H1 (cell line): ENCODE data around the gene GARNL3. TPM values are rescaled to one million over a fixed set of nuclear protein-coding genes. Genes with fewer than 3 reads are reported as not detected.
A peak's percentile ranks its signal among the peaks of the same experiment; 100 is the strongest.

ENCODE experiments used
- CTCF ChIA-PET: fragments of 300-600 bp; sonication (Branson Sonifier 250); formaldehyde crosslinking; loops from one replicate; lab custom pipeline; 2021; ENCODE audit not compliant: partially characterized antibody; lab: Charles Lee
- POLR2A ChIA-PET: fragments of 300-600 bp; sonication (Branson Sonifier 250); formaldehyde crosslinking; loops from one replicate; lab custom pipeline; 2021; ENCODE audit warnings: inconsistent platforms; ENCODE audit not compliant: partially characterized antibody; lab: Charles Lee
- DNase-seq, 2 experiments: peaks; one replicate each; pipeline versions ENCODE4 v3.0.0 to v3.0.0-alpha.2; 2010 to 2022; ENCODE audit warnings: low spot score in 2 of 2, low read depth in 1 of 2, mixed read lengths in 1 of 2
- FAIRE-seq: peaks from 2 replicates; lab custom pipeline; 2011; peaks lifted over from hg19 to GRCh38; lab: Jason Lieb, UNC
- H2AFZ ChIP-seq: 2 replicates; pipeline ENCODE4 v1.8.1; 2012; ENCODE audit warnings: low read length, inconsistent platforms
- H2AK5ac ChIP-seq: 2 replicates; pipeline ENCODE4 v1.6.1; 2013; ENCODE audit warnings: low read depth, low read length
- H2BK120ac ChIP-seq: replicated peaks from 2 replicates; pipeline ENCODE3; 2013; ENCODE audit warnings: low read depth, low read length, inconsistent platforms
- H2BK12ac ChIP-seq: 2 replicates; pipeline ENCODE4 v1.6.1; 2013; ENCODE audit warnings: low read depth, low read length
- H2BK15ac ChIP-seq: 2 replicates; pipeline ENCODE4 v1.6.1; 2013; ENCODE audit warnings: low read length
- H2BK20ac ChIP-seq: 2 replicates; pipeline ENCODE4 v1.6.1; 2013; ENCODE audit warnings: low read length
- H2BK5ac ChIP-seq: 2 replicates; pipeline ENCODE4 v1.6.1; 2013; ENCODE audit warnings: low read depth, low read length
- H3K14ac ChIP-seq: 2 replicates; pipeline ENCODE4 v1.6.1; 2013; ENCODE audit warnings: inconsistent platforms; ENCODE audit not compliant: insufficient read length
- H3K18ac ChIP-seq: 2 replicates; pipeline ENCODE4 v1.6.1; 2013; ENCODE audit warnings: low read length; ENCODE audit errors: extremely low read depth
- H3K23ac ChIP-seq: 2 replicates; pipeline ENCODE4 v1.6.1; 2013; ENCODE audit warnings: inconsistent platforms; ENCODE audit not compliant: insufficient read length
- H3K23me2 ChIP-seq: 2 replicates; pipeline ENCODE4 v1.6.1; 2013; ENCODE audit warnings: low read depth, low read length
- H3K27ac ChIP-seq: 2 replicates; pipeline ENCODE4 v1.6.1; 2011; ENCODE audit warnings: low read depth, low read length, inconsistent platforms
- H3K27me3 ChIP-seq, 4 experiments: replicated peaks in 1 of 4; 1 replicate in 1 of 4; 2 replicates in 3 of 4; pipeline versions ENCODE4 v1.6.1 to v1.8.1; 2011 to 2013; ENCODE audit warnings: low read length in 3 of 4, mild to moderate bottlenecking in 3 of 4, inconsistent platforms in 2 of 4, mixed read lengths in 2 of 4, moderate library complexity in 1 of 4; ENCODE audit not compliant: control insufficient read depth in 3 of 4, insufficient read depth in 3 of 4; ENCODE audit errors: extremely low read depth in 1 of 4
- H3K36me3 ChIP-seq, 4 experiments: 2 replicates each; pipeline versions ENCODE4 v1.6.1 to v1.8.1; 2011 to 2013; ENCODE audit warnings: mild to moderate bottlenecking in 4 of 4, low read length in 3 of 4, moderate library complexity in 2 of 4, control low read depth in 1 of 4, inconsistent platforms in 1 of 4; ENCODE audit not compliant: insufficient read depth in 4 of 4, control insufficient read depth in 2 of 4
- H3K4ac ChIP-seq: replicated peaks from 2 replicates; pipeline ENCODE3; 2013; ENCODE audit warnings: low read length, low read depth, mixed read lengths, inconsistent platforms; ENCODE audit not compliant: insufficient read length
- H3K4me1 ChIP-seq, 4 experiments: replicated peaks in 1 of 4; 1 replicate in 1 of 4; 2 replicates in 3 of 4; pipeline versions ENCODE4 v1.6.1 to v1.8.1; 2011 to 2013; ENCODE audit warnings: low read length in 3 of 4, inconsistent platforms in 2 of 4, mixed read lengths in 1 of 4; ENCODE audit not compliant: insufficient read depth in 4 of 4, control insufficient read depth in 3 of 4
- H3K4me2 ChIP-seq, 2 experiments: 2 replicates each; pipeline versions ENCODE4 v1.6.1 to v1.8.1; 2011 to 2013; ENCODE audit warnings: low read depth in 2 of 2, low read length in 2 of 2, control low read depth in 1 of 2, inconsistent platforms in 1 of 2, mild to moderate bottlenecking in 1 of 2; ENCODE audit not compliant: insufficient read depth in 1 of 2
- H3K4me3 ChIP-seq, 4 experiments: fragments of 200-600, 300-600 bp in 1 of 4; sonication (generic), shearing (Covaris generic), sonication (Bioruptor Twin) in 1 of 4; 2 replicates each; pipeline versions ENCODE4 v1.5.1 to v1.8.1; 2011 to 2016; ENCODE audit warnings: low read length in 4 of 4, low read depth in 3 of 4, control low read depth in 2 of 4, inconsistent platforms in 2 of 4, mild to moderate bottlenecking in 2 of 4, mixed read lengths in 1 of 4, moderate library complexity in 1 of 4; ENCODE audit not compliant: insufficient read depth in 2 of 4; ENCODE audit errors: extremely low read depth in 1 of 4
- H3K56ac ChIP-seq: replicated peaks from 2 replicates; pipeline ENCODE3; 2013; ENCODE audit warnings: low read depth, mild to moderate bottlenecking, mixed read lengths, low read length, inconsistent platforms; ENCODE audit not compliant: insufficient read length
- H3K79me1 ChIP-seq: 2 replicates; pipeline ENCODE4 v1.6.1; 2013; ENCODE audit warnings: low read depth, low read length, control low read depth
- H3K79me2 ChIP-seq, 2 experiments: 2 replicates each; pipeline versions ENCODE4 v1.6.1 to v1.8.1; 2012 to 2013; ENCODE audit warnings: low read length in 2 of 2, mild to moderate bottlenecking in 2 of 2, inconsistent platforms in 1 of 2; ENCODE audit not compliant: insufficient read depth in 2 of 2, control insufficient read depth in 1 of 2
- H3K9ac ChIP-seq, 4 experiments: replicated peaks in 1 of 4; 1 replicate in 1 of 4; 2 replicates in 3 of 4; pipeline versions ENCODE4 v1.6.1 to v1.8.1; 2011 to 2013; ENCODE audit warnings: low read depth in 3 of 4, low read length in 3 of 4, control low read depth in 2 of 4, mild to moderate bottlenecking in 2 of 4, moderate library complexity in 2 of 4, inconsistent platforms in 1 of 4; ENCODE audit errors: extremely low read depth in 1 of 4
- H3K9me3 ChIP-seq, 2 experiments: 2 replicates each; pipeline versions ENCODE4 v1.6.1 to v1.8.1; 2012 to 2013; ENCODE audit warnings: mild to moderate bottlenecking in 2 of 2, moderate library complexity in 2 of 2, control low read depth in 1 of 2, inconsistent platforms in 1 of 2, low read depth in 1 of 2, low read length in 1 of 2, mixed read lengths in 1 of 2; ENCODE audit not compliant: insufficient read depth in 2 of 2
- H4K20me1 ChIP-seq, 2 experiments: replicated peaks in 1 of 2; 2 replicates each; pipeline versions ENCODE3 to v1.8.1; 2011 to 2013; ENCODE audit warnings: inconsistent platforms in 2 of 2, low read length in 2 of 2, mild to moderate bottlenecking in 1 of 2; ENCODE audit not compliant: insufficient read depth in 2 of 2, control insufficient read depth in 1 of 2
- H4K5ac ChIP-seq: 2 replicates; pipeline ENCODE4 v1.6.1; 2013; ENCODE audit warnings: low read length, low read depth, mixed read lengths, inconsistent platforms; ENCODE audit not compliant: insufficient read length
- H4K8ac ChIP-seq: 2 replicates; pipeline ENCODE4 v1.8.0; 2013; ENCODE audit warnings: mild to moderate bottlenecking, moderate library complexity, low read length, inconsistent platforms; ENCODE audit not compliant: insufficient read depth; ENCODE audit errors: extremely low read depth
- H4K91ac ChIP-seq: replicated peaks from 2 replicates; pipeline ENCODE3; 2013; ENCODE audit warnings: low read length, mixed read lengths, inconsistent platforms; ENCODE audit not compliant: insufficient read length
- CREB1 ChIP-seq: IDR thresholded peaks from 2 replicates; pipeline ENCODE4 v1.6.1; 2012; ENCODE audit warnings: inconsistent platforms
- YY1 ChIP-seq: IDR thresholded peaks from 2 replicates; pipeline ENCODE4 v1.6.1; 2011; ENCODE audit warnings: low read depth, mild to moderate bottlenecking, low read length
- WGBS, 2 experiments: shearing (Covaris generic) in 1 of 2; methylation state at CpG; one replicate each; pipeline versions ENCODE4 v1.1.6 to v1.1.7; 2013 to 2015; ENCODE audit warnings: low lambda C conversion rate in 2 of 2, mixed read lengths in 2 of 2, inconsistent platforms in 1 of 2, low coverage in 1 of 2, missing lambda C conversion rate in 1 of 2; ENCODE audit not compliant: insufficient replicate concordance in 2 of 2, insufficient coverage in 1 of 2, insufficient read length in 1 of 2; ENCODE audit errors: extremely low coverage in 1 of 2, missing lambda C conversion rate in 1 of 2; 5-methylcytosine and 5-hydroxymethylcytosine counted together
- long read RNA-seq, 2 experiments: library from RNA in 1 of 2; library from capped mRNA in 1 of 2; stranded (forward); transcript quantifications; one replicate each; pipeline ENCODE4 v2.0.0, GENCODE V29; 2021; ENCODE audit warnings: inconsistent platforms in 1 of 2
- polyA minus RNA-seq, 3 experiments: library from RNA; depleted of rRNA, polyadenylated mRNA; stranded (reverse); fragments of >200 nt; gene quantifications; 1 replicate in 2 of 3; 2 replicates in 1 of 3; pipeline ENCODE4 v1.2.3, GENCODE V29; 2011
- polyA plus RNA-seq, 7 experiments: library from polyadenylated mRNA; depleted of rRNA in 3 of 7; stranded (reverse) in 5 of 7; unstranded in 2 of 7; fragments of >200 nt in 5 of 7; fragments of 200-250 nt in 2 of 7; gene quantifications; 1 replicate in 5 of 7; 2 replicates in 1 of 7; 4 replicates in 1 of 7; pipeline versions ENCODE4 v1.2.1 to v1.2.3, GENCODE V29; 2011 to 2013; ENCODE audit warnings: missing spikeins in 2 of 7, mixed read lengths in 2 of 7
- total RNA-seq: library from RNA; stranded (reverse); fragmentation: NEBNext Ultra II Directional; extraction: Animal tissue kit (Norgen Biotek cat#: 25700); gene quantifications from 2 replicates; pipeline ENCODE4 v1.2.1, GENCODE V29; 2021

The GARNL3 gene
- 17.3 and 18.3 TPM in 2 replicates for total RNA-seq
- polyA plus RNA-seq (2011; rRNA removed), result 5.2 and 6.5 TPM in 2 replicates
- 11.5 TPM for polyA plus RNA-seq (2011; cell fraction: cytosol; rRNA removed)
- polyA plus RNA-seq (2011; cell fraction: nucleus; rRNA removed), result 49.0 TPM
- polyA plus RNA-seq (2012, experiment 1 of 2), result 12.4 to 16.9 TPM (median 15.8 TPM) in 4 replicates
- polyA plus RNA-seq (2012, experiment 2 of 2), result 1.5 TPM
- polyA plus RNA-seq (2013, experiment 1 of 2), result 7.4 TPM
- 7.5 TPM for polyA plus RNA-seq (2013, experiment 2 of 2)
- 35.2 and 50.9 TPM in 2 replicates for polyA minus RNA-seq (2011; rRNA and poly(A)+ RNA removed)
- polyA minus RNA-seq (2011; cell fraction: cytosol; rRNA and poly(A)+ RNA removed), result 15.3 TPM
- polyA minus RNA-seq (2011; cell fraction: nucleus; rRNA and poly(A)+ RNA removed), result 67.8 TPM
- long read RNA-seq, experiment 1, partial matches to known transcripts, result 1 of 5 reads
- long read RNA-seq, experiment 1, other reads (novel, unspliced or antisense), result 3 of 5 reads
- long read RNA-seq, experiment 2, partial matches to known transcripts, result 1 of 2 reads
- long read RNA-seq, experiment 2, other reads (novel, unspliced or antisense), result 1 of 2 reads

DNA sequence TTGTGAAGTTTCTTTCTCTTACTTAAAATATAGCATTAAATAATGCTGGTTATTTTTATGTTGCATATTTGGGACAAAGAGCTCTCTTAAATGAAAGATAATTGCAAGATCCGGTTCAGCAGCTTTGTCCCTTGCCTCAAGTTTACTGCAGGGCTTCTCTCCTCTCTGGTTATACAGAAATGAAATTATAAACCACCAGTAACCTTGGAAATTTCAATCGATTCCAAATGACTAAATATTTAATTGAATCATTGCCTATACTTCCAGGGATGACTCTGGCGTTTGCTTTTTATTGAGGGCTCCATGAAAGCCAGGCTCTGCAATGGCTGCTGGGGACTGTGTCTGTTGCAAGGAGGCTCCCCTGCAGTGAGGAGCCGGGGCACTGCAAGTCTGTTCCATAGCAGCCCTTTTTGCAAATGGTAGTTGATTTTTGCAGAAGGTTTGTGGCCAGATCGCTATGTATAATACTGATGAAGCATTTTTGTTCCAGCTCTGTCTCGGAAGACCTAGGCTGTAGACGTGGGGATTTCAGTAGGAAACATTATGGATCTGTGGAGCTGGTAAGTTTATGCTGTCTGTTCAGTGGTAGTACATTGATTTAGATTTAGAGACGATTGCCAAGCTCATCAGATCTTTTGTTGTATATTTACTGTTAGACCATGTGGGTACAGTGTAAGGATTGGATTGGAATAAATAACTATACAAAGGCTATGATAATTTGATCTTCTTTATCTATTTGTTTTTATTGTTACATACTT lies at the start of gene GARNL3:
Gene GARNL3, plus strand, starts transcription at position 313 of the 758 bp plus-strand sequence. Its CDS starts 104 bp downstream, at position 417.
- no peak within 1 kb of the TSS for H4K91ac ChIP-seq
- no peak within 1 kb of the TSS for H2BK120ac ChIP-seq
- H4K5ac ChIP-seq, result no peak within 1 kb of the TSS
- H3K27me3 ChIP-seq, result no peaks in the 10 kb centered on the region
- H2BK12ac ChIP-seq, result no peak within 1 kb of the TSS
- peaks cover 0 to 6% (median 0%) of the 10 kb centered on the region in 4 experiments; a peak in 2 of 7 replicates for H3K4me1 ChIP-seq
- H2BK5ac ChIP-seq, result no peak within 1 kb of the TSS
- DNase-seq (no peak), FAIRE-seq (peak; percentile 48)
- H3K4me3 ChIP-seq, result no peak within 1 kb of the TSS
- CTCF ChIA-PET, result interaction anchor here (0.9 to 1.0 kb wide), 2 partner anchors 11 to 47 kb away, joined by 3 to 4 read pairs; no protein-coding TSS in a partner anchor
- no peaks in the 10 kb centered on the region for H3K79me2 ChIP-seq
- no peak within 1 kb of the TSS for H3K4ac ChIP-seq
- no peak within 1 kb of the TSS for H2AK5ac ChIP-seq
- H3K56ac ChIP-seq, result no peak within 1 kb of the TSS
- no peak within 1 kb of the TSS for H3K9ac ChIP-seq
- H3K27ac ChIP-seq, result no peak within 1 kb of the TSS
- H4K20me1 ChIP-seq, result no peaks in the 10 kb centered on the region
- WGBS, 2 experiments, result 69% methylated on average over 8 of the region's 8 CpGs; no CpG with 5 or more reads in 1 of the 2 experiments
- H3K14ac ChIP-seq, result no peak within 1 kb of the TSS
- H3K9me3 ChIP-seq, result no peaks in the 10 kb centered on the region
- no peaks in the 10 kb centered on the region for H3K36me3 ChIP-seq
- no peak within 1 kb of the TSS for H4K8ac ChIP-seq
- H2BK15ac ChIP-seq, result no peak within 1 kb of the TSS
- POLR2A ChIA-PET, result interaction anchor here (1.0 to 1.8 kb wide), 2 partner anchors 9 to 42 kb away, joined by 3 to 6 read pairs; no protein-coding TSS in a partner anchor
- no peaks in the 10 kb centered on the region for H3K79me1 ChIP-seq
- H3K23ac ChIP-seq, result no peak within 1 kb of the TSS
- no peaks in the 10 kb centered on the region for H3K23me2 ChIP-seq
- no peak within 1 kb of the TSS for H3K18ac ChIP-seq
- no peak within 1 kb of the TSS for H2AFZ ChIP-seq
- no peak within 1 kb of the TSS for H3K4me2 ChIP-seq
- TF ChIP-seq YY1 (peak; percentile 72; the same call in 1 of the 2 replicates), CREB1 (no peak)
- H2BK20ac ChIP-seq, result no peak within 1 kb of the TSS
